GM12873 (cell line): Measurements from ENCODE around the gene ZNF205.

Experiments used
- TF ChIP-seq, protein P1 (sequence below): IDR thresholded peaks from 2 replicates; pipeline ENCODE4 v1.5.1; 2012; ENCODE audit warnings: low read depth, mild to moderate bottlenecking, moderate library complexity, low read length, control low read depth; ENCODE audit not compliant: insufficient read depth; ENCODE audit errors: missing control alignments

Gene ZNF205

DNA sequence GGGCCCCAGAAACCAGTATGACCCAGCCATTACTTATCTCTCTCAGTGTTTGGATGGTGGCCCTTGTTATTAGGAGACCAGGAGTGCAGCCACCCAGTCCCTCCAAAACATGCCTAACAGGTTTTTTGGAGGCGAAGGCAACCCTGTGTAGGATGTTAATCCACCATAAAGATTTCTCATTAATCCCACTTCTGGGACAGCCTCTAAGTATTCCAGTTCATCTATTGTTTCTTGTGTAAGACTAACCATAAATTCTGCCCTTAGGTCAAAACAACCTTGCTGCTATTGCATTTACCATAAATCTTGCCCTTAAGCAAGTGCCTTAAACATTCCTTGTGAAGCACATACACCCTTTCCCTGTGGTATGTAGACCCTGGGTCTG, 54.1 kb downstream of the ZNF205 start:
- TF ChIP-seq, protein P1, sequence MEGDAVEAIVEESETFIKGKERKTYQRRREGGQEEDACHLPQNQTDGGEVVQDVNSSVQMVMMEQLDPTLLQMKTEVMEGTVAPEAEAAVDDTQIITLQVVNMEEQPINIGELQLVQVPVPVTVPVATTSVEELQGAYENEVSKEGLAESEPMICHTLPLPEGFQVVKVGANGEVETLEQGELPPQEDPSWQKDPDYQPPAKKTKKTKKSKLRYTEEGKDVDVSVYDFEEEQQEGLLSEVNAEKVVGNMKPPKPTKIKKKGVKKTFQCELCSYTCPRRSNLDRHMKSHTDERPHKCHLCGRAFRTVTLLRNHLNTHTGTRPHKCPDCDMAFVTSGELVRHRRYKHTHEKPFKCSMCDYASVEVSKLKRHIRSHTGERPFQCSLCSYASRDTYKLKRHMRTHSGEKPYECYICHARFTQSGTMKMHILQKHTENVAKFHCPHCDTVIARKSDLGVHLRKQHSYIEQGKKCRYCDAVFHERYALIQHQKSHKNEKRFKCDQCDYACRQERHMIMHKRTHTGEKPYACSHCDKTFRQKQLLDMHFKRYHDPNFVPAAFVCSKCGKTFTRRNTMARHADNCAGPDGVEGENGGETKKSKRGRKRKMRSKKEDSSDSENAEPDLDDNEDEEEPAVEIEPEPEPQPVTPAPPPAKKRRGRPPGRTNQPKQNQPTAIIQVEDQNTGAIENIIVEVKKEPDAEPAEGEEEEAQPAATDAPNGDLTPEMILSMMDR: no peak
